HepG2 (cell line): ENCODE results near the gene ZNF556. TPM values are rescaled to one million over a fixed set of nuclear protein-coding genes. Genes with fewer than 3 reads are reported as not detected.

Experiments
- FOXC1 ChIP-seq: sonication (generic); formaldehyde crosslinking; IDR thresholded peaks from 2 replicates; pipeline ENCODE4 v1.8.0; 2022; ENCODE audit warnings: mild to moderate bottlenecking, missing genetic modification reagents, borderline replicate concordance
- JUN ChIP-seq: sonication (generic); formaldehyde crosslinking; IDR thresholded peaks from 2 replicates; pipeline ENCODE4 v1.4.0; 2020; ENCODE audit warnings: mild to moderate bottlenecking, missing genetic modification reagents
- MED1 ChIP-seq: sonication (generic); formaldehyde crosslinking; IDR thresholded peaks from 2 replicates; pipeline ENCODE4 v1.4.0; 2020; ENCODE audit warnings: missing genetic modification reagents
- MYNN ChIP-seq: sonication (generic); formaldehyde crosslinking; IDR thresholded peaks from 2 replicates; pipeline ENCODE4 v1.4.0; 2020; ENCODE audit warnings: mild to moderate bottlenecking, low read depth, missing genetic modification reagents
- NCOA1 ChIP-seq: sonication (generic); formaldehyde crosslinking; IDR thresholded peaks from 2 replicates; pipeline ENCODE4 v1.9.0; 2021; ENCODE audit warnings: missing genetic modification reagents
- RBM39 ChIP-seq: fragments of 200-400 bp; formaldehyde crosslinking; IDR thresholded peaks from one replicate; pipeline ENCODE4 v1.6.1; 2018; ENCODE audit warnings: antibody characterized with exemption, mild to moderate bottlenecking, low read depth, low read length; ENCODE audit not compliant: poor library complexity, severe bottlenecking
- SSRP1 ChIP-seq: IDR thresholded peaks from 2 replicates; pipeline ENCODE4 v1.6.1; 2016; ENCODE audit warnings: control low read depth
- TEAD2 ChIP-seq: sonication (generic); formaldehyde crosslinking; IDR thresholded peaks from 2 replicates; pipeline ENCODE4 v1.9.0; 2021; ENCODE audit warnings: missing genetic modification reagents
- ZNF343 ChIP-seq: sonication (generic); formaldehyde crosslinking; IDR thresholded peaks from 2 replicates; pipeline ENCODE4 v1.4.0; 2020; ENCODE audit warnings: mild to moderate bottlenecking, missing genetic modification reagents
- ZNF460 ChIP-seq: sonication (generic); formaldehyde crosslinking; IDR thresholded peaks from 2 replicates; pipeline ENCODE4 v1.5.1; 2020; ENCODE audit warnings: missing genetic modification reagents, mild to moderate bottlenecking, borderline replicate concordance
- ZNF737 ChIP-seq: sonication (generic); formaldehyde crosslinking; IDR thresholded peaks from 2 replicates; pipeline ENCODE4 v1.5.0; 2020; ENCODE audit warnings: missing genetic modification reagents, mild to moderate bottlenecking, borderline replicate concordance
- polyA plus RNA-seq, 8 experiments: library from polyadenylated mRNA; depleted of rRNA in 3 of 8; stranded (reverse) in 7 of 8; unstranded in 1 of 8; fragments of >200 nt; fragmentation: Illumina TruSeq in 4 of 8; extraction: Trizol in 4 of 8; gene quantifications; 2 replicates each; pipeline versions ENCODE4 v1.2.1 to v1.2.3, GENCODE V29; 2011 to 2016; ENCODE audit warnings: low read depth in 4 of 8, missing spikeins in 1 of 8, mixed read lengths in 1 of 8; ENCODE audit not compliant: insufficient read depth in 1 of 8
- total RNA-seq, 5 experiments: library from RNA; depleted of rRNA; stranded (reverse); fragments of >200 nt; fragmentation: Illumina TruSeq; extraction: Trizol; gene quantifications; 2 replicates each; pipeline ENCODE4 v1.2.3, GENCODE V29; 2016; ENCODE audit warnings: low read depth in 1 of 5
- TF ChIP-seq, protein P1 (sequence below): sonication (generic); formaldehyde crosslinking; IDR thresholded peaks from 2 replicates; pipeline ENCODE4 v1.4.0; 2020; ENCODE audit warnings: missing genetic modification reagents
- TF ChIP-seq, protein P2 (sequence below): sonication (generic); formaldehyde crosslinking; IDR thresholded peaks from 2 replicates; pipeline ENCODE4 v1.5.0; 2020; ENCODE audit warnings: mild to moderate bottlenecking, low read depth, missing genetic modification reagents, borderline replicate concordance
- TF ChIP-seq, protein P3 (sequence below): sonication (generic); formaldehyde crosslinking; IDR thresholded peaks from 2 replicates; pipeline ENCODE4 v1.4.0; 2020; ENCODE audit warnings: mild to moderate bottlenecking, missing genetic modification reagents
- TF ChIP-seq, protein P4 (sequence below): IDR thresholded peaks from 2 replicates; pipeline ENCODE4 v1.6.1; 2016; ENCODE audit warnings: low read depth, control low read depth
- TF ChIP-seq, protein P5 (sequence below): sonication (generic); formaldehyde crosslinking; IDR thresholded peaks from 2 replicates; pipeline ENCODE4 v1.4.0; 2020; ENCODE audit warnings: mild to moderate bottlenecking, missing genetic modification reagents
- TF ChIP-seq, protein P6 (sequence below): conservative IDR thresholded peaks from 2 replicates; pipeline ENCODE4 v1.6.1; 2018; ENCODE audit warnings: missing genetic modification reagents
- TF ChIP-seq, protein P7 (sequence below): sonication (generic); formaldehyde crosslinking; conservative IDR thresholded peaks from 2 replicates; pipeline ENCODE4 v1.4.0; 2020; ENCODE audit warnings: missing genetic modification reagents

The ZNF556 gene
- total and polyA plus RNA-seq, 2 of the 13 experiments (the other 11 are each of a cell fraction or from before 2014, with no cell fraction given) = 4.2 to 28.6 TPM

DNA sequence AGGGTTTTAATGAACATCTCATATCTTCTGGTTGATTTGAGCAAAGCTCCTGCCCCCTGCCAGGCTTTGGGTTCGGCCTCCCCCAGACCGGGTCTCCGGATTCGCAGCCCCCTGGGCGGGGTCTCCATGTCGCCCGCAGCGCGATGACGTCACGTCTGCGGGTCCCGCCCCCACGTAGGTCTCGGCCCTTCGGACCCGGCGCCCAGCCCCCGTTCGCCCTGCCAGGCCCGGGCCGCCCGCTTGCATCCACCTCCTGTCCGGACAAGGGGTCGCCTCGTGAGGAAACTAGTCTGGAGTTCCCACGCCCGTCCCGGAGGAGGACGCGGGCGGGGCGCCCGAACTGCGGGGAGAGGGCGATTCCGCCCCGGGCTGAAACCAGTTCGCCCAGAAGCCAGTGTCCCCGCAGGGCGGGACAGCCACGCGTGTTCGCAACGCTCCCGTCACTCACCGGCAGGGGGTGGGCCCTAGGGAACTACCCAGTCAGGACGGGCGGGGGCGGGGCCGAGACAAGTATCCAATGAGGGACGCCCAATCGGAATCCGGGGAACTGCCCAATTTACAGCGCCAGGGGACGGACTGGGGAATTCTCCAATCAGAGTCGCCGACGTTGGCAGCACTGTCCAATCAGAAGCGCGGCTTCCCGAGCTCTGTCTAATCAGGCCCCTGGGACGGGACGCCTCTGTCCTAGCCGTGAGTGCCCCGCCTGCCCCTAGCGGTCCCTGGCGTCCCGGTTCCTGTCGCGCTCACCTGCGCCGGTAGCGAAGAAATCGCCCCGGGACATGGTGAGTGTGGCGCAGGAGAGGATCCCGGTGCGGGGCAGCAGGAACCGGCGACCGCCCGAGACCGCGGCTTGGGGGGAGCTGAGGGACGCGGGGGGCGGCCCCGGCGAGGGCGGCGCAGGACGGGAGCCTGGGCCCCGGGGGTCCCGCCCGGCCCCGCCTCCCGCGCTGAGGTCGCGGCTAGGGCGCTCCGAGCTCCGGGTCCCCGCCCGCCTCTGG, 26.0 kb upstream of the ZNF556 start, which contains the start of gene ZNF555 (continued):
- TF ChIP-seq, protein P1, sequence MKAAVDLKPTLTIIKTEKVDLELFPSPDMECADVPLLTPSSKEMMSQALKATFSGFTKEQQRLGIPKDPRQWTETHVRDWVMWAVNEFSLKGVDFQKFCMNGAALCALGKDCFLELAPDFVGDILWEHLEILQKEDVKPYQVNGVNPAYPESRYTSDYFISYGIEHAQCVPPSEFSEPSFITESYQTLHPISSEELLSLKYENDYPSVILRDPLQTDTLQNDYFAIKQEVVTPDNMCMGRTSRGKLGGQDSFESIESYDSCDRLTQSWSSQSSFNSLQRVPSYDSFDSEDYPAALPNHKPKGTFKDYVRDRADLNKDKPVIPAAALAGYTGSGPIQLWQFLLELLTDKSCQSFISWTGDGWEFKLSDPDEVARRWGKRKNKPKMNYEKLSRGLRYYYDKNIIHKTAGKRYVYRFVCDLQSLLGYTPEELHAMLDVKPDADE = 0 out of 2 replicates have a peak, but pooled peaks have one; percentile 77
- peak; percentile 65 for TF ChIP-seq RBM39
- TF ChIP-seq, protein P2, sequence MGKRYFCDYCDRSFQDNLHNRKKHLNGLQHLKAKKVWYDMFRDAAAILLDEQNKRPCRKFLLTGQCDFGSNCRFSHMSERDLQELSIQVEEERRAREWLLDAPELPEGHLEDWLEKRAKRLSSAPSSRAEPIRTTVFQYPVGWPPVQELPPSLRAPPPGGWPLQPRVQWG (CRISPR knock-in tag) = no peak
- no peak for TF ChIP-seq ZNF737 (CRISPR knock-in tag)
- peak; percentile 99 for TF ChIP-seq SSRP1 (CRISPR knock-in tag)
- TF ChIP-seq TEAD2 (CRISPR knock-in tag) = no peak
- TF ChIP-seq, protein P3, sequence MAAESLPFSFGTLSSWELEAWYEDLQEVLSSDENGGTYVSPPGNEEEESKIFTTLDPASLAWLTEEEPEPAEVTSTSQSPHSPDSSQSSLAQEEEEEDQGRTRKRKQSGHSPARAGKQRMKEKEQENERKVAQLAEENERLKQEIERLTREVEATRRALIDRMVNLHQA (CRISPR knock-in tag) = no peak
- TF ChIP-seq MYNN (CRISPR knock-in tag) = peak; percentile 76; the same call in 1 of the 2 replicates
- TF ChIP-seq ZNF460 (CRISPR knock-in tag) = no peak
- TF ChIP-seq, protein P4, sequence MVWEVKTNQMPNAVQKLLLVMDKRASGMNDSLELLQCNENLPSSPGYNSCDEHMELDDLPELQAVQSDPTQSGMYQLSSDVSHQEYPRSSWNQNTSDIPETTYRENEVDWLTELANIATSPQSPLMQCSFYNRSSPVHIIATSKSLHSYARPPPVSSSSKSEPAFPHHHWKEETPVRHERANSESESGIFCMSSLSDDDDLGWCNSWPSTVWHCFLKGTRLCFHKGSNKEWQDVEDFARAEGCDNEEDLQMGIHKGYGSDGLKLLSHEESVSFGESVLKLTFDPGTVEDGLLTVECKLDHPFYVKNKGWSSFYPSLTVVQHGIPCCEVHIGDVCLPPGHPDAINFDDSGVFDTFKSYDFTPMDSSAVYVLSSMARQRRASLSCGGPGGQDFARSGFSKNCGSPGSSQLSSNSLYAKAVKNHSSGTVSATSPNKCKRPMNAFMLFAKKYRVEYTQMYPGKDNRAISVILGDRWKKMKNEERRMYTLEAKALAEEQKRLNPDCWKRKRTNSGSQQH (CRISPR knock-in tag) = peak; percentile 57; the same call in 1 of the 2 replicates
- peak; percentile 97; the same call in 1 of the 2 replicates for TF ChIP-seq FOXC1 (CRISPR knock-in tag)
- TF ChIP-seq, protein P5, sequence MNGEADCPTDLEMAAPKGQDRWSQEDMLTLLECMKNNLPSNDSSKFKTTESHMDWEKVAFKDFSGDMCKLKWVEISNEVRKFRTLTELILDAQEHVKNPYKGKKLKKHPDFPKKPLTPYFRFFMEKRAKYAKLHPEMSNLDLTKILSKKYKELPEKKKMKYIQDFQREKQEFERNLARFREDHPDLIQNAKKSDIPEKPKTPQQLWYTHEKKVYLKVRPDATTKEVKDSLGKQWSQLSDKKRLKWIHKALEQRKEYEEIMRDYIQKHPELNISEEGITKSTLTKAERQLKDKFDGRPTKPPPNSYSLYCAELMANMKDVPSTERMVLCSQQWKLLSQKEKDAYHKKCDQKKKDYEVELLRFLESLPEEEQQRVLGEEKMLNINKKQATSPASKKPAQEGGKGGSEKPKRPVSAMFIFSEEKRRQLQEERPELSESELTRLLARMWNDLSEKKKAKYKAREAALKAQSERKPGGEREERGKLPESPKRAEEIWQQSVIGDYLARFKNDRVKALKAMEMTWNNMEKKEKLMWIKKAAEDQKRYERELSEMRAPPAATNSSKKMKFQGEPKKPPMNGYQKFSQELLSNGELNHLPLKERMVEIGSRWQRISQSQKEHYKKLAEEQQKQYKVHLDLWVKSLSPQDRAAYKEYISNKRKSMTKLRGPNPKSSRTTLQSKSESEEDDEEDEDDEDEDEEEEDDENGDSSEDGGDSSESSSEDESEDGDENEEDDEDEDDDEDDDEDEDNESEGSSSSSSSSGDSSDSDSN (CRISPR knock-in tag) = peak; percentile 83
- TF ChIP-seq, protein P6, sequence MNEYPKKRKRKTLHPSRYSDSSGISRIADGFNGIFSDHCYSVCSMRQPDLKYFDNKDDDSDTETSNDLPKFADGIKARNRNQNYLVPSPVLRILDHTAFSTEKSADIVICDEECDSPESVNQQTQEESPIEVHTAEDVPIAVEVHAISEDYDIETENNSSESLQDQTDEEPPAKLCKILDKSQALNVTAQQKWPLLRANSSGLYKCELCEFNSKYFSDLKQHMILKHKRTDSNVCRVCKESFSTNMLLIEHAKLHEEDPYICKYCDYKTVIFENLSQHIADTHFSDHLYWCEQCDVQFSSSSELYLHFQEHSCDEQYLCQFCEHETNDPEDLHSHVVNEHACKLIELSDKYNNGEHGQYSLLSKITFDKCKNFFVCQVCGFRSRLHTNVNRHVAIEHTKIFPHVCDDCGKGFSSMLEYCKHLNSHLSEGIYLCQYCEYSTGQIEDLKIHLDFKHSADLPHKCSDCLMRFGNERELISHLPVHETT (CRISPR knock-in tag) = no peak; the same call in 1 of the 2 replicates
- TF ChIP-seq, protein P7, sequence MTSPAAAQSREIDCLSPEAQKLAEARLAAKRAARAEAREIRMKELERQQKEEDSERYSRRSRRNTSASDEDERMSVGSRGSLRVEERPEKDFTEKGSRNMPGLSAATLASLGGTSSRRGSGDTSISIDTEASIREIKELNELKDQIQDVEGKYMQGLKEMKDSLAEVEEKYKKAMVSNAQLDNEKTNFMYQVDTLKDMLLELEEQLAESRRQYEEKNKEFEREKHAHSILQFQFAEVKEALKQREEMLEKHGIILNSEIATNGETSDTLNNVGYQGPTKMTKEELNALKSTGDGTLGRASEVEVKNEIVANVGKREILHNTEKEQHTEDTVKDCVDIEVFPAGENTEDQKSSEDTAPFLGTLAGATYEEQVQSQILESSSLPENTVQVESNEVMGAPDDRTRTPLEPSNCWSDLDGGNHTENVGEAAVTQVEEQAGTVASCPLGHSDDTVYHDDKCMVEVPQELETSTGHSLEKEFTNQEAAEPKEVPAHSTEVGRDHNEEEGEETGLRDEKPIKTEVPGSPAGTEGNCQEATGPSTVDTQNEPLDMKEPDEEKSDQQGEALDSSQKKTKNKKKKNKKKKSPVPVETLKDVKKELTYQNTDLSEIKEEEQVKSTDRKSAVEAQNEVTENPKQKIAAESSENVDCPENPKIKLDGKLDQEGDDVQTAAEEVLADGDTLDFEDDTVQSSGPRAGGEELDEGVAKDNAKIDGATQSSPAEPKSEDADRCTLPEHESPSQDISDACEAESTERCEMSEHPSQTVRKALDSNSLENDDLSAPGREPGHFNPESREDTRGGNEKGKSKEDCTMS (CRISPR knock-in tag) = no peak
- peak; percentile 68 for TF ChIP-seq MED1
- TF ChIP-seq NCOA1 (CRISPR knock-in tag) = peak; percentile 92; the same call in 1 of the 2 replicates
- TF ChIP-seq ZNF343 (CRISPR knock-in tag) = peak; percentile 93
- peak; percentile 77 for TF ChIP-seq JUN (CRISPR knock-in tag)
